HepG2 (cell line): ENCODE results near the gene TMPRSS7. TPM values are rescaled to one million over a fixed set of nuclear protein-coding genes. Genes with fewer than 3 reads are reported as not detected.
A peak's percentile ranks its signal among the peaks of the same experiment; 100 is the strongest.

Experiments
- ATAC-seq: fragments of 200-7000 bp; cut with Tn5 transposase; 3 replicates; pipeline ENCODE4 v1.9.1; 2020; ENCODE audit warnings: mild to moderate bottlenecking, moderate library complexity
- BruUV-seq: library from RNA; stranded (reverse); fragments of 400-500 nt; replicated peaks from 2 replicates; lab custom pipeline; 2021; lab: Mats Ljungman, UMichigan
- CTCF ChIA-PET: fragments of 300-600 bp; formaldehyde crosslinking; extraction: SDS; loops from one replicate; lab custom pipeline; 2021; ENCODE audit warnings: low total read pairs, inconsistent platforms, low intra/inter-chr PET ratio; lab: Yijun Ruan, JAX
- POLR2A ChIA-PET: fragments of 350-600 bp; sonication (Branson Sonifier 250); formaldehyde crosslinking; loops from one replicate; lab custom pipeline; 2020; ENCODE audit warnings: antibody characterized with exemption, inconsistent platforms; lab: Yijun Ruan, JAX
- DNase-seq: peaks from one replicate; pipeline ENCODE4 v3.0.0-alpha.2; 2015; ENCODE audit warnings: low spot score
- FAIRE-seq: peaks from 3 replicates; lab custom pipeline; 2011; peaks lifted over from hg19 to GRCh38; lab: Jason Lieb, UNC
- H2AFZ ChIP-seq: one replicate; pipeline ENCODE4 v1.6.1; 2011; ENCODE audit warnings: low read length, inconsistent platforms
- H3K27ac ChIP-seq: fragments of 300-600 bp; 3 replicates; pipeline ENCODE4 v1.8.0; 2011; ENCODE audit warnings: mixed run types, mild to moderate bottlenecking, mixed read lengths, low read length, inconsistent platforms; ENCODE audit not compliant: insufficient read depth; ENCODE audit errors: extremely low read length
- H3K27me3 ChIP-seq, 2 experiments: fragments of 200-600 bp in 1 of 2; 2 replicates in 1 of 2; 3 replicates in 1 of 2; pipeline versions ENCODE4 v1.6.0 to v1.8.0; 2011; ENCODE audit warnings: low read length in 2 of 2, mild to moderate bottlenecking in 2 of 2, moderate library complexity in 2 of 2, inconsistent platforms in 1 of 2; ENCODE audit not compliant: insufficient read depth in 2 of 2, control insufficient read depth in 1 of 2
- H3K36me3 ChIP-seq, 2 experiments: fragments of 200-600 bp in 1 of 2; replicated peaks in 1 of 2; 2 replicates in 1 of 2; 3 replicates in 1 of 2; pipeline versions ENCODE4 v1.5.1 to v1.8.0; 2011; ENCODE audit warnings: low read length in 2 of 2, inconsistent platforms in 1 of 2; ENCODE audit not compliant: insufficient read depth in 2 of 2, control insufficient read depth in 1 of 2
- H3K4me1 ChIP-seq: 2 replicates; pipeline ENCODE4 v1.5.1; 2012; ENCODE audit warnings: low read length, inconsistent platforms; ENCODE audit not compliant: insufficient read depth
- H3K4me2 ChIP-seq: 2 replicates; pipeline ENCODE4 v1.6.0; 2011; ENCODE audit warnings: low read depth, low read length, inconsistent platforms
- H3K4me3 ChIP-seq, 3 experiments: fragments of 200-600 bp in 1 of 3; sonication (generic), shearing (Covaris generic) in 1 of 3; replicated peaks in 1 of 3; 2 replicates each; pipeline ENCODE4 v1.5.1; 2011 to 2016; ENCODE audit warnings: low read length in 3 of 3, inconsistent platforms in 2 of 3, low read depth in 2 of 3, mild to moderate bottlenecking in 2 of 3, control low read depth in 1 of 3, mixed read lengths in 1 of 3; ENCODE audit not compliant: insufficient read depth in 1 of 3
- H3K79me2 ChIP-seq: one replicate; pipeline ENCODE4 v1.6.1; 2011; ENCODE audit warnings: low read length, inconsistent platforms; ENCODE audit not compliant: insufficient read depth
- H3K9ac ChIP-seq: 2 replicates; pipeline ENCODE4 v1.6.0; 2011; ENCODE audit warnings: mild to moderate bottlenecking, low read depth, low read length, inconsistent platforms; ENCODE audit not compliant: insufficient read depth
- H3K9me3 ChIP-seq: 2 replicates; pipeline ENCODE4 v1.5.1; 2012; ENCODE audit warnings: mild to moderate bottlenecking, low read length
- H4K20me1 ChIP-seq: 2 replicates; pipeline ENCODE4 v1.6.0; 2011; ENCODE audit warnings: inconsistent platforms, mild to moderate bottlenecking, low read length, moderate library complexity; ENCODE audit not compliant: insufficient read depth
- BRD4 ChIP-seq: sonication (generic); formaldehyde crosslinking; IDR thresholded peaks from 2 replicates; pipeline ENCODE4 v1.4.0; 2020; ENCODE audit warnings: missing genetic modification reagents
- JARID2 ChIP-seq: sonication (generic); formaldehyde crosslinking; IDR thresholded peaks from 2 replicates; pipeline ENCODE4 v1.8.1; 2023; ENCODE audit warnings: missing genetic modification reagents, inconsistent platforms; ENCODE audit not compliant: insufficient replicate concordance
- TRAFD1 ChIP-seq: sonication (generic); formaldehyde crosslinking; IDR thresholded peaks from 2 replicates; pipeline ENCODE4 v1.5.1; 2020; ENCODE audit warnings: missing genetic modification reagents, mild to moderate bottlenecking, borderline replicate concordance
- ZC3H13 ChIP-seq: sonication (generic); formaldehyde crosslinking; IDR thresholded peaks from 2 replicates; pipeline ENCODE4 v1.8.1; 2023; ENCODE audit warnings: mild to moderate bottlenecking, missing genetic modification reagents, moderate library complexity
- ZFP1 ChIP-seq: IDR thresholded peaks from 2 replicates; pipeline ENCODE4 v1.6.1; 2016
- ZNF501 ChIP-seq: sonication (generic); formaldehyde crosslinking; IDR thresholded peaks from 2 replicates; pipeline ENCODE4 v1.5.1; 2020; ENCODE audit warnings: mild to moderate bottlenecking, moderate library complexity, missing genetic modification reagents
- ZNF547 ChIP-seq: sonication (generic); formaldehyde crosslinking; IDR thresholded peaks from 2 replicates; pipeline ENCODE4 v1.5.1; 2020; ENCODE audit warnings: mild to moderate bottlenecking, missing genetic modification reagents
- ZNF598 ChIP-seq: sonication (generic); formaldehyde crosslinking; IDR thresholded peaks from 2 replicates; pipeline ENCODE4 v1.5.1; 2020; ENCODE audit warnings: mild to moderate bottlenecking, missing genetic modification reagents, borderline replicate concordance
- WGBS: methylation state at CpG from one replicate; pipeline ENCODE4 v1.1.6; 2017; ENCODE audit warnings: low lambda C conversion rate; 5-methylcytosine and 5-hydroxymethylcytosine counted together
- in situ Hi-C: cut with HindIII; loops from 2 replicates; pipeline ENCODE4 v1.10.0; 2017; ENCODE audit warnings: low pct_unique_long_range_greater_than_20kb; ENCODE audit not compliant: extremely low pct_ligation_motif_present
- intact Hi-C: fragments of 100-400 bp; cut with micrococcal nuclease; formaldehyde crosslinking; loops from one replicate; pipeline ENCODE4 v1.10.0; 2022; ENCODE audit not compliant: unreplicated experiment
- polyA plus RNA-seq, 8 experiments: library from polyadenylated mRNA; depleted of rRNA in 3 of 8; stranded (reverse) in 7 of 8; unstranded in 1 of 8; fragments of >200 nt; fragmentation: Illumina TruSeq in 4 of 8; extraction: Trizol in 4 of 8; gene quantifications; 2 replicates each; pipeline versions ENCODE4 v1.2.1 to v1.2.3, GENCODE V29; 2011 to 2016; ENCODE audit warnings: low read depth in 4 of 8, missing spikeins in 1 of 8, mixed read lengths in 1 of 8; ENCODE audit not compliant: insufficient read depth in 1 of 8
- total RNA-seq, 5 experiments: library from RNA; depleted of rRNA; stranded (reverse); fragments of >200 nt; fragmentation: Illumina TruSeq; extraction: Trizol; gene quantifications; 2 replicates each; pipeline ENCODE4 v1.2.3, GENCODE V29; 2016; ENCODE audit warnings: low read depth in 1 of 5
- TF ChIP-seq, protein P1 (sequence below): sonication (generic); formaldehyde crosslinking; conservative IDR thresholded peaks from 2 replicates; pipeline ENCODE4 v1.8.0; 2022; ENCODE audit warnings: mild to moderate bottlenecking, moderate library complexity, missing genetic modification reagents
- TF ChIP-seq, protein P2 (sequence below): sonication (generic); formaldehyde crosslinking; IDR thresholded peaks from 2 replicates; pipeline ENCODE4 v1.5.1; 2020; ENCODE audit warnings: mild to moderate bottlenecking, missing genetic modification reagents, moderate library complexity

TMPRSS7 gene
- total and polyA plus RNA-seq, 2 of the 13 experiments (the other 11 are each of a cell fraction or from before 2014, with no cell fraction given) = not detected

DNA sequence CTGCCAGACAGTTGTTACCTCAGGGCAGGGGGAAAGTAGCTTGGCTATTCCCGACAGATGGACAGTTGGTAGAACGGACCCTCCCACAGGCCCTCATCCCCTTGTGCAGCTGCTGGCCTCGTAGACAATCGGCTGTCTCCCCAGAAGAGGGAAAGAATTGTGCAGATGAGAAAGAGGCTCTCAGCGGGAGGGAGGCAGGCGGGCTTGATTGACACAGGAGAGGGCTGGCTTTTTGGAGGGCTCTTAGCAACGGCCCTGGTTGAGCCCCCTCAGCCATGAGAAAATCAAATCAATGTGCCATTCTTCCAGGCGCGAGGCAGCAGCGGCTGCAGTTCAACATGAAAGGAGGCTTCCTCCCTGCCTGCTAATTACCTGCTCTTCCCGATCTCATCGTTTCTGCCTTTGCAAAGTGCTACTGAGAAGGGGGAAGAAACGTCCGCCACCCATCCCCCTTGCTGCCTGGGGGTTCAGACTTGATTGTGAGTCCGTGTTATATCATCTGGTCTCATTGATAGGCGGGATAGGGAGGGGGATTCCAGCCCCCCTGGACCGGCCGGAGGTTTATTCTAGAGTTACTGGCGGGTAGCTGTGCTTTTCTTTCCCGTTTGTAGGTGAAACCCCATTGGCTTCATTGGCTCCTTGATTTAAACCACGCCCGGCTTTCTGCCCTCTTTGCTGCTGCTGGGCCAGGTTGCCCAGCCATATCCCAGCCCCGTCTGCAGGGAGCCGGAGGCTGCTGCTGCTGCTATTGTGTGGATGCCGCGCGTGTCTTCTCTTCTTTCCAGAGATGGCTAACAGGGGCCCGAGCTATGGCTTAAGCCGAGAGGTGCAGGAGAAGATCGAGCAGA, 35.7 kb upstream of the TMPRSS7 start, which contains the start of gene TAGLN3:
Gene TAGLN3 (plus strand): TSS at position 287 of the 848 bp plus-strand sequence. CDS start 501 bp downstream, at position 788.
- no peaks in the 10 kb centered on the region for H3K79me2 ChIP-seq
- no peak within 1 kb of the TSS for H3K9ac ChIP-seq
- no peaks in the 10 kb centered on the region for H3K9me3 ChIP-seq
- 4% methylated on average over 8 of the region's 30 CpGs for WGBS
- H3K27ac ChIP-seq = no peak within 1 kb of the TSS
- peak; percentile 84 for ATAC-seq
- H3K36me3 ChIP-seq = no peaks in the 10 kb centered on the region; a peak in 1 of 5 replicates
- H3K4me3 ChIP-seq = peak within 1 kb of the TSS; percentile 37 to 68 (median 51)
- CTCF ChIA-PET = no interaction called here
- in situ Hi-C loops (no loop called here), intact Hi-C loops (no loop called here)
- POLR2A ChIA-PET = interaction anchor here (1.3 to 2.0 kb wide), 2 partner anchors 15 to 20 kb away, joined by 5 to 11 read pairs; partner anchors contain the start of gene ABHD10
- no peaks in the 10 kb centered on the region for H4K20me1 ChIP-seq
- no TSS peak for BruUV-seq
- no peak for FAIRE-seq
- peaks cover 19% of the 10 kb centered on the region for H3K4me1 ChIP-seq
- peaks cover 5 to 23% of the 10 kb centered on the region in 2 experiments for H3K27me3 ChIP-seq
- H2AFZ ChIP-seq = peak within 1 kb of the TSS; percentile 56
- H3K4me2 ChIP-seq = peak within 1 kb of the TSS; percentile 89
- no peak for DNase-seq
- no peak for TF ChIP-seq ZFP1 (CRISPR knock-in tag)
- TF ChIP-seq, protein P1, sequence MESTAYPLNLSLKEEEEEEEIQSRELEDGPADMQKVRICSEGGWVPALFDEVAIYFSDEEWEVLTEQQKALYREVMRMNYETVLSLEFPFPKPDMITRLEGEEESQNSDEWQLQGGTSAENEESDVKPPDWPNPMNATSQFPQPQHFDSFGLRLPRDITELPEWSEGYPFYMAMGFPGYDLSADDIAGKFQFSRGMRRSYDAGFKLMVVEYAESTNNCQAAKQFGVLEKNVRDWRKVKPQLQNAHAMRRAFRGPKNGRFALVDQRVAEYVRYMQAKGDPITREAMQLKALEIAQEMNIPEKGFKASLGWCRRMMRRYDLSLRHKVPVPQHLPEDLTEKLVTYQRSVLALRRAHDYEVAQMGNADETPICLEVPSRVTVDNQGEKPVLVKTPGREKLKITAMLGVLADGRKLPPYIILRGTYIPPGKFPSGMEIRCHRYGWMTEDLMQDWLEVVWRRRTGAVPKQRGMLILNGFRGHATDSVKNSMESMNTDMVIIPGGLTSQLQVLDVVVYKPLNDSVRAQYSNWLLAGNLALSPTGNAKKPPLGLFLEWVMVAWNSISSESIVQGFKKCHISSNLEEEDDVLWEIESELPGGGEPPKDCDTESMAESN = 0 out of 2 replicates have a peak, but pooled peaks have one; percentile 21
- 0 out of 2 replicates have a peak, but pooled peaks have one; percentile 47 for TF ChIP-seq ZNF547 (CRISPR knock-in tag)
- TF ChIP-seq ZNF501 (CRISPR knock-in tag) = 0 out of 2 replicates have a peak, but pooled peaks have one; percentile 32
- TF ChIP-seq BRD4 (CRISPR knock-in tag) = no peak
- TF ChIP-seq TRAFD1 (CRISPR knock-in tag) = no peak
- TF ChIP-seq ZC3H13 (CRISPR knock-in tag) = no peak
- TF ChIP-seq, protein P2, sequence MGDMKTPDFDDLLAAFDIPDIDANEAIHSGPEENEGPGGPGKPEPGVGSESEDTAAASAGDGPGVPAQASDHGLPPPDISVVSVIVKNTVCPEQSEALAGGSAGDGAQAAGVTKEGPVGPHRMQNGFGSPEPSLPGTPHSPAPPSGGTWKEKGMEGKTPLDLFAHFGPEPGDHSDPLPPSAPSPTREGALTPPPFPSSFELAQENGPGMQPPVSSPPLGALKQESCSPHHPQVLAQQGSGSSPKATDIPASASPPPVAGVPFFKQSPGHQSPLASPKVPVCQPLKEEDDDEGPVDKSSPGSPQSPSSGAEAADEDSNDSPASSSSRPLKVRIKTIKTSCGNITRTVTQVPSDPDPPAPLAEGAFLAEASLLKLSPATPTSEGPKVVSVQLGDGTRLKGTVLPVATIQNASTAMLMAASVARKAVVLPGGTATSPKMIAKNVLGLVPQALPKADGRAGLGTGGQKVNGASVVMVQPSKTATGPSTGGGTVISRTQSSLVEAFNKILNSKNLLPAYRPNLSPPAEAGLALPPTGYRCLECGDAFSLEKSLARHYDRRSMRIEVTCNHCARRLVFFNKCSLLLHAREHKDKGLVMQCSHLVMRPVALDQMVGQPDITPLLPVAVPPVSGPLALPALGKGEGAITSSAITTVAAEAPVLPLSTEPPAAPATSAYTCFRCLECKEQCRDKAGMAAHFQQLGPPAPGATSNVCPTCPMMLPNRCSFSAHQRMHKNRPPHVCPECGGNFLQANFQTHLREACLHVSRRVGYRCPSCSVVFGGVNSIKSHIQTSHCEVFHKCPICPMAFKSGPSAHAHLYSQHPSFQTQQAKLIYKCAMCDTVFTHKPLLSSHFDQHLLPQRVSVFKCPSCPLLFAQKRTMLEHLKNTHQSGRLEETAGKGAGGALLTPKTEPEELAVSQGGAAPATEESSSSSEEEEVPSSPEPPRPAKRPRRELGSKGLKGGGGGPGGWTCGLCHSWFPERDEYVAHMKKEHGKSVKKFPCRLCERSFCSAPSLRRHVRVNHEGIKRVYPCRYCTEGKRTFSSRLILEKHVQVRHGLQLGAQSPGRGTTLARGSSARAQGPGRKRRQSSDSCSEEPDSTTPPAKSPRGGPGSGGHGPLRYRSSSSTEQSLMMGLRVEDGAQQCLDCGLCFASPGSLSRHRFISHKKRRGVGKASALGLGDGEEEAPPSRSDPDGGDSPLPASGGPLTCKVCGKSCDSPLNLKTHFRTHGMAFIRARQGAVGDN (CRISPR knock-in tag) = 0 out of 2 replicates have a peak, but pooled peaks have one; percentile 15
- TF ChIP-seq ZNF598 (CRISPR knock-in tag) = peak; percentile 32; the same call in 1 of the 2 replicates
- TF ChIP-seq JARID2 (CRISPR knock-in tag) = no peak
